DND-41 (cell line): ENCODE measurements around the gene SERTAD2.

Source experiments
- ATAC-seq: fragments of 200-7000 bp; cut with Tn5 transposase; 3 replicates; pipeline ENCODE4 v1.9.1; 2021; ENCODE audit warnings: low read depth; ENCODE audit not compliant: insufficient read depth
- DNase-seq: peaks from one replicate; pipeline ENCODE4 v3.0.0-alpha.2; 2020
- H2AFZ ChIP-seq: 2 replicates; pipeline ENCODE4 v1.6.0; 2012; ENCODE audit warnings: low read depth, low read length
- H3K27ac ChIP-seq: 2 replicates; pipeline ENCODE4 v1.5.1; 2012; ENCODE audit warnings: low read length, inconsistent platforms
- H3K27me3 ChIP-seq: fragments of 200-600 bp; sonication (generic); 2 replicates; pipeline ENCODE4 v1.6.0; 2012; ENCODE audit warnings: low read length, mild to moderate bottlenecking, inconsistent platforms; ENCODE audit not compliant: insufficient read depth, poor library complexity
- H3K36me3 ChIP-seq: 2 replicates; pipeline ENCODE4 v1.5.1; 2012; ENCODE audit warnings: low read length, inconsistent platforms; ENCODE audit not compliant: insufficient read depth
- H3K4me1 ChIP-seq: 2 replicates; pipeline ENCODE4 v1.5.1; 2012; ENCODE audit warnings: mild to moderate bottlenecking, low read length; ENCODE audit not compliant: insufficient read depth
- H3K4me2 ChIP-seq: 2 replicates; pipeline ENCODE4 v1.6.0; 2012; ENCODE audit warnings: mild to moderate bottlenecking, moderate library complexity, low read length, inconsistent platforms; ENCODE audit not compliant: insufficient read depth
- H3K4me3 ChIP-seq, 2 experiments: fragments of 200-600 bp in 1 of 2; shearing (Covaris generic) in 1 of 2; 2 replicates each; pipeline ENCODE4 v1.5.1; 2012 to 2016; ENCODE audit warnings: inconsistent platforms in 2 of 2, low read length in 2 of 2, mild to moderate bottlenecking in 2 of 2, low read depth in 1 of 2, moderate library complexity in 1 of 2
- H3K79me2 ChIP-seq: 2 replicates; pipeline ENCODE4 v1.6.0; 2012; ENCODE audit warnings: low read length, inconsistent platforms; ENCODE audit not compliant: insufficient read depth
- H3K9ac ChIP-seq: 2 replicates; pipeline ENCODE4 v1.6.0; 2012; ENCODE audit warnings: low read depth, mild to moderate bottlenecking, inconsistent platforms, low read length, moderate library complexity
- H3K9me3 ChIP-seq: 2 replicates; pipeline ENCODE4 v1.5.1; 2012; ENCODE audit warnings: low read length, moderate library complexity, mild to moderate bottlenecking, inconsistent platforms; ENCODE audit not compliant: insufficient read depth, severe bottlenecking
- H4K20me1 ChIP-seq: 2 replicates; pipeline ENCODE4 v1.6.0; 2012; ENCODE audit warnings: low read length; ENCODE audit not compliant: insufficient read depth
- EZH2 ChIP-seq: IDR thresholded peaks from 3 replicates; pipeline ENCODE4 v1.6.1; 2012; ENCODE audit warnings: borderline replicate concordance, low read depth, mild to moderate bottlenecking, moderate library complexity, low read length, inconsistent platforms; ENCODE audit not compliant: severe bottlenecking
- TF ChIP-seq, protein P1 (sequence below): IDR thresholded peaks from 2 replicates; pipeline ENCODE4 v1.5.1; 2012; ENCODE audit warnings: borderline replicate concordance, low read length, moderate library complexity, mild to moderate bottlenecking; ENCODE audit not compliant: poor library complexity, severe bottlenecking; ENCODE audit errors: extremely low read depth

SERTAD2 gene

DNA sequence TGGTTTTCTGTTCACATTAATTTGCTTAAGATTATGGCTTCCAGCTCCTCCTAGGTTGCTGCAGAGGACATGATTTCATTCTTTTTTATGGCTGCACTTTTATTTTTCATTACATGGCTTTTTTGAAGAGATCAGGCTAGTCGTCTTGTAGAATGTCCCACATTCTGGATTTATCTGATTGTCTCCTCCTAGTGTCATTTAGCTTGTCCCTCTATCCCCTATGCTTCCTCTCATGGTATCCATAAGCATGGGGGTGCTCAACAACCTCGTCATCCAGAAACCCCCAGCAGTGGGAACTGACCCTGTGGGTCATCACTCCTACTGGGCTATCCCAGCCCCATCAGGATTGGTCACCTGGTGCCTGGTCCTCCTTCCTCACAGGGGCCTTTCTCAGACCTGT, 49.6 kb downstream of the SERTAD2 start:
- DNase-seq (no peak), ATAC-seq (no peak)
- no peak overlapping the region for H2AFZ ChIP-seq
- no peaks in the 10 kb centered on the region for H3K9me3 ChIP-seq
- TF ChIP-seq, protein P1, sequence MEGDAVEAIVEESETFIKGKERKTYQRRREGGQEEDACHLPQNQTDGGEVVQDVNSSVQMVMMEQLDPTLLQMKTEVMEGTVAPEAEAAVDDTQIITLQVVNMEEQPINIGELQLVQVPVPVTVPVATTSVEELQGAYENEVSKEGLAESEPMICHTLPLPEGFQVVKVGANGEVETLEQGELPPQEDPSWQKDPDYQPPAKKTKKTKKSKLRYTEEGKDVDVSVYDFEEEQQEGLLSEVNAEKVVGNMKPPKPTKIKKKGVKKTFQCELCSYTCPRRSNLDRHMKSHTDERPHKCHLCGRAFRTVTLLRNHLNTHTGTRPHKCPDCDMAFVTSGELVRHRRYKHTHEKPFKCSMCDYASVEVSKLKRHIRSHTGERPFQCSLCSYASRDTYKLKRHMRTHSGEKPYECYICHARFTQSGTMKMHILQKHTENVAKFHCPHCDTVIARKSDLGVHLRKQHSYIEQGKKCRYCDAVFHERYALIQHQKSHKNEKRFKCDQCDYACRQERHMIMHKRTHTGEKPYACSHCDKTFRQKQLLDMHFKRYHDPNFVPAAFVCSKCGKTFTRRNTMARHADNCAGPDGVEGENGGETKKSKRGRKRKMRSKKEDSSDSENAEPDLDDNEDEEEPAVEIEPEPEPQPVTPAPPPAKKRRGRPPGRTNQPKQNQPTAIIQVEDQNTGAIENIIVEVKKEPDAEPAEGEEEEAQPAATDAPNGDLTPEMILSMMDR = no peak
- no peak for TF ChIP-seq EZH2
- H4K20me1 ChIP-seq = 0 out of 2 replicates have a peak, but pooled peaks cover 3% of the 10 kb centered on the region
- H3K27me3 ChIP-seq = no peaks in the 10 kb centered on the region
- no peak overlapping the region for H3K4me2 ChIP-seq
- no peak overlapping the region for H3K9ac ChIP-seq
- H3K79me2 ChIP-seq = no peaks in the 10 kb centered on the region
- no peaks in the 10 kb centered on the region for H3K36me3 ChIP-seq
- H3K27ac ChIP-seq = no peak overlapping the region
- H3K4me3 ChIP-seq = no peak overlapping the region
- H3K4me1 ChIP-seq = no peaks in the 10 kb centered on the region

DNA sequence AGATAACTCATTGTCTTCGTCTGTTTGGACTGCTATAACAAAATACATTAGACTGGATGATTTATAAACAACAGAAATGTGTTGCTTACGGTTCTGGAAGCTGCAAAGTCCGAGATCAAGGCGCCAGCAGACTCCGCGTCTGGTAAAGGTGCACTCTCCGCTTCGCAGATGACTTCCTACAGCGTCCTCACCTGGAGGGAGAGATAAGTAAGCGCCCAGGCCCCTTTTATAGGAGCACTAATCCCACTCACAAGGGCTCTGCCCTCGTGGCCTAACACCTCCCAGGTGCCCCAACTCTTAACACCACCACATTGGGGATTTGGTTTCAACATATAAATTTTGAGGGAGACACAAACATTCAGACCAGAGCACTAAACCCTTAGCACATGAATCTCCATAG, 51.3 kb downstream of the SERTAD2 start:
- Histone ChIP-seq H3K9me3 (no peaks in the 10 kb centered on the region), H3K27me3 (no peaks in the 10 kb centered on the region), H3K36me3 (no peaks in the 10 kb centered on the region), H3K4me2 (no peak overlapping the region), H3K4me1 (no peaks in the 10 kb centered on the region), H2AFZ (no peak overlapping the region), H3K9ac (no peak overlapping the region), H3K4me3 (no peak overlapping the region), H4K20me1 (no peaks in the 10 kb centered on the region), H3K79me2 (no peaks in the 10 kb centered on the region), H3K27ac (no peak overlapping the region)
- ATAC-seq (no peak), DNase-seq (no peak)
- no peak for TF ChIP-seq EZH2

DNA sequence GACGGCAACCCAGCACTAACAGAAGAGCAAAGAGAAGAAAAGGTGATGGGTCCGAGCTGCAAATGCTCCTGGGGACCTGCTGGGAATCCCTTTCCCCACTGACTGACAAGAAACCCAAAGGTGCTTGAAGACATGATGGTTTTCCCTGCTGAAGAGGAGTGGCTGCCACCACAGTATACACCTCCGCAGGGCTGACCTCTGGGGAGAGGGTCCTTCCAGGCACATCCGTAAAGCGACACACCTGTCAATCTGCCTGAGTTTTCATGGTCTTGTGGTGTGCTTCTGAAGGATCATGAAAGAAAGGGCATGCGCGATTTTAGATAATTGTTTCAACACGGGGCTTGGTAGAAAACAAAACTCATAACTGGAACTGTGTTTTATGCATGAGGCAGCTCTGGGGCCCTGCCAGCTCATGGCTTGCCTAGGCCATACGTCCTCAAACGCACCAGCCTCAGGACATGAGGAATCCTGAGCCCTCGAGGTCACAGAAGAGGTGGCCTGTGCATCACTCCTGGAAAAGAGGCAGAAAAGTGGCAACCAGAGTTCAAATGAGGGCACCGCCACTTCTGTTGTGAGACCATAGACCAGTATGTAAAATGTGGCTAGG, 51.8 kb downstream of the SERTAD2 start:
- no peak overlapping the region for H3K4me3 ChIP-seq
- H3K4me2 ChIP-seq = no peak overlapping the region
- TF ChIP-seq EZH2 = no peak
- TF ChIP-seq, protein P1 = no peak
- H3K4me1 ChIP-seq = no peaks in the 10 kb centered on the region
- no peak for DNase-seq
- H3K9me3 ChIP-seq = no peaks in the 10 kb centered on the region
- H4K20me1 ChIP-seq = no peaks in the 10 kb centered on the region
- H3K27me3 ChIP-seq = no peaks in the 10 kb centered on the region
- H3K9ac ChIP-seq = no peak overlapping the region
- no peak for ATAC-seq
- no peak overlapping the region for H3K27ac ChIP-seq
- H3K79me2 ChIP-seq = no peaks in the 10 kb centered on the region
- H3K36me3 ChIP-seq = no peaks in the 10 kb centered on the region
- no peak overlapping the region for H2AFZ ChIP-seq

DNA sequence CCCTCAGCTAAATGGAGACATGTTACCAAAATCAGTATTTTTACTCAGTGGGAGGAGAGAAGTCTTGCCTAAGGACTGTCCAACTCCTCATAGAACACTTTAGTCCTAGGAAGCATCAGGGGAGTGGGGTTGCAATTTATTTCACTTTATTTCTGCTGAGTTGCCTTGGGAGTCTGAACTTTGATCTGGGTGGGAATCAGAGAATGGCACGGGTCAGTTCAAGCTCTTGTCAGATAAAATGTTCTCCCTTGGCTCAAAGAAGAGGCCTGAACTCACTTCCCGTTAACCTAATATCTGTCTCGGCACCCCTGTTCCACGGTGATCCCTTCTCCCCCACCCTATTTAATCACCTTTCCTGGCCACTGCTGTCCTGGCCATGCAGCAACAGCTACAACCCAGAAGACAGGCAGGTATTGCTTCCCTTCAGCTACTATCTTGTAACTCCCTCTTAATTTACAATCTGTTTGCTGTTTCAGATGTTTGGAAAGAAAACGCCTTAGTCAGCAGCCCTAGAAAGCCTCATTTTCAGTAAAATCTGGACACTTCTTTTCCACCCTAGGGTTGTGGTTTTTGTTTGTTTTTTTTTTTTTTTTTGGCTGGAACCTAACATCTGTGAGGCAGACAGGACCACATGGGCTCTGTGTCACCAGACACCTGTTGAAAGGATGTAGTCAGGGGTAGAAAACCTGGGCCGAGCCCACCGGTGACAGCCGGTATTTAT, 52.5 kb downstream of the SERTAD2 start:
- H3K79me2 ChIP-seq = no peaks in the 10 kb centered on the region
- ATAC-seq = no peak
- H3K9ac ChIP-seq = no peak overlapping the region
- H3K9me3 ChIP-seq = no peaks in the 10 kb centered on the region
- H4K20me1 ChIP-seq = no peaks in the 10 kb centered on the region
- H3K36me3 ChIP-seq = no peaks in the 10 kb centered on the region
- TF ChIP-seq, protein P1 = no peak
- TF ChIP-seq EZH2 = no peak
- no peak overlapping the region for H3K4me2 ChIP-seq
- no peak overlapping the region for H2AFZ ChIP-seq
- H3K27me3 ChIP-seq = no peaks in the 10 kb centered on the region
- no peaks in the 10 kb centered on the region for H3K4me1 ChIP-seq
- H3K4me3 ChIP-seq = no peak overlapping the region
- DNase-seq = no peak
- H3K27ac ChIP-seq = no peak overlapping the region
